ENCODE results near the gene DCDC2B.

- TF ChIP-seq CTCF (conservative IDR thresholded peaks at IDR 0.05) (no peak), ZFX (IDR thresholded peaks at IDR 0.05) (no peak)
These were observed 7.7 kb downstream of the DCDC2B start for GRCh38 chr1:32216566-32216965.
